GM18873 (cell line): Measurements from ENCODE around the gene NT5C1A.

Source experiments
- ATAC-seq: cut with Tn5 transposase; IDR thresholded peaks from one replicate; pipeline ENCODE4 v1.9.1; 2021; ENCODE audit warnings: mild to moderate bottlenecking, moderate library complexity, moderate number of reproducible peaks; ENCODE audit not compliant: unreplicated experiment, low FRiP score

Gene NT5C1A

DNA sequence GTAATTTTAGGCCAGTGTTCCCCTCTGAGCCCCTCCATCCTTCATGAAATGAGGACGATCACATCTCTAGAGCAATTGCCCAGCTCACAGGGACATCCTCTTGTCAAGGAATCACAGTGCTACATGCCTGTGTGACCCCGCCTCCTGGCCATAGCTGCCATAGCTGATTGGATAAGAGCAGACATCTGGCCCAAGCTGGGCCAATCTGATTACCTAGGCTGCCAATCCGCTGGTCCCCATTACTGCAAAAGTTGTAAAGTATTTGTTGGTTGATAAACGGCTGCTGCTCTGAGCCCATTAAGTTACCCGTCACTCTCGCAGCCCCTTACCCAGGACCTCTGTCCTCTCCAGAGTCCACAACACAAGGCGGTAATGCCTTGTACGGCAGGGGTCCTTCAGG, 8.3 kb downstream of the NT5C1A start:
- ATAC-seq = no peak

DNA sequence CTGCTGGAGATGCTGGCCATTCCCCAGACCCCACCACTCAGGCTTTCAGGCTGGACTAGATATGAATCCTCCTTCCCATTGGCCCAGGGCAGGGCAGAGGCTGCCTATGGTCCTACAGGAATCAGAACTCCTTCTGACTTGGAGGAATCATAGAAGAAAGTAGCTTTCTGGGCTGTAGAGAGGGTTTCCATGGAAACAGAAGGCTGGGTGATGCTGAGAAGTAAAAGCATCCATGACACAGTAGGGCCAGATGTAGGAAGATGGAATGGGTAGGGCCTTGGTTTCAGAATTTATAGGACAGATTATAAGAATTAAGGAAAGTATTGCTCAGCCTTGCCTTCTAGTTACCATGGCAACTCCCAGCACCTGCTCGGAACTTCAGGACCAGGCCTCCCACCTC, 9.0 kb downstream of the NT5C1A start:
- no peak for ATAC-seq

DNA sequence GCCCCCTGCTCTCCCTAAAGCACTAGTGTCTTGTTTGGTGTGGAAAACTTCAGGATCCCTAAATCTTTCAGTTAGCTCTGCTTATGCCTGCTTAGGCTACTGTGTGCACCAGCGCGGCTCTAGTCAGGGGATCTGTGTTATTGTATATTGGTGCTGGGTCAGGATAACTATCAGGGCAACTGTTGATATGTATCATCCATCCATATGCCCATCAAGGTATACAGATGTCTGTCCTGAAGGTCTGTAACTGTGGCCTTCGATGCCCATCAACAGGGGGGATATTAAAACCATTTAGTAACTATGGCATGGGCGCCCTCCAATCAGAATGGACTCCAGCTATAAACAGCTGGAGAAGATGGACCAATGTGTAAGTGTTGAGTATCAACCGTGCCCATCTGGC, 12.4 kb downstream of the NT5C1A start:
- ATAC-seq = no peak

DNA sequence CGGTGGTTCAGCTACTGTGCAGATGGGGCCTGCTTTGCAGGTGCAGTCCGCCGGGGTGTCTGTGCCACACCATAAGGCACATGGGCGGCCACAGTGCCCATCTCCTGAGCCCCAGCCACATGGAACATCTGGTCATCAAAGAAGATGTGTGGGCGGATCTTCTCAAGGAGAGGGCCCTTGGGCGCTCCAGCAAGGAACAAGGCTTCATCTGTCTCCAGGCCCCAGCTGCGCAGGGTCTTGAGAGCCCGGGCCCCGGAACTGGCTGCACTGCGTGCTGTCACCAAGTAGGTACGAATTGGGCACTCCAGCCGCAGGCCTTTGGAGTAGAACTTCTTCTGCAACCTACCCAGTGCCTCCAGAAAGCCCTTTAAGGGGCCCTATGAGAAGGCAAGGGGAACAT, 12.8 kb downstream of the NT5C1A start:
- no peak for ATAC-seq

DNA sequence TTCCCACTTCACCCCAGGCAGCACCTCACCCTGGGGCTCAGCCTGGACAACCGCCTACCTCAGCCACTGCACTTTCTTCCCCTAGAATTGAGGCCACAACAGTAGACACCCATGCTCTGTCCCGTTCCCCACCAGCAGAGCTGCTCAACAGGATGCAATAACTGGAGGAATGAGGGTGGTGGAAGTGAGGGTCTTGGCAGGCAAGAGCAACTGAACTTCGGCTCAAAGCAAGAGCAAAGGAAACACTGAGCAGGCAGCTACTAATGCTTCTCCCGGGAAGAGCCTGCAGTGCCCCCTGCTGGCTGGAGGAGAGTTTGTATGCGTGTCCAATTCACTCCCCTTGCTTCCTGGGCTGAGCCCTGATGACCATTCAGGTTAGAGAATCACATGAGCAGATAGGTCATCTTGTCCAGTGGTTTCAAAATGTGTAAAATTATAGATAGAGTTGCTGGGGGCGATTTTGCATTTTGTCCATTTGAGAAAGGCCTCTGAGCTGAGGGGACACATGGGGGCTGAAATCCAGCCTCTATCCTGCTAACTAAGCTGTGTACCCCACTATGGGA, 13.9 kb downstream of the NT5C1A start:
- no peak for ATAC-seq

DNA sequence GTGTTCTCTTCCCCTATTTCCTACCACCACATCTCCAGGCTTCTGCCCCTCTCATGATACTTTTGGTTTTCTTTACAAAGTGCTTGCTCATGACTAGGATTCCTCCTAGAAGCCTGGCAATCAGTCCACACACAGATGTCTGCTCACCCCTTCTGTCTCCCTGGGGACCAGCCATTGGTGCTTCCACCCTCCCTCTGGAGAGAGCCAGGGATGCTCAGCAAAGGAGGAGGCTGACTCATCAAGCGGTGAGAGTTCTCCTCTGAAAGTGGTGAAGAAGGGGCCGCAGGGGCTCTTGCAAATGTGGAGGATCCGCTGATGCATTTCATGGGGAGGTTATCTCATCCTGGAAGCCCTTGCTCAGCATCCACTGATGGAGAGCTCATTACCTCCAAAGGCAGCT, 14.5 kb downstream of the NT5C1A start:
- no peak for ATAC-seq

DNA sequence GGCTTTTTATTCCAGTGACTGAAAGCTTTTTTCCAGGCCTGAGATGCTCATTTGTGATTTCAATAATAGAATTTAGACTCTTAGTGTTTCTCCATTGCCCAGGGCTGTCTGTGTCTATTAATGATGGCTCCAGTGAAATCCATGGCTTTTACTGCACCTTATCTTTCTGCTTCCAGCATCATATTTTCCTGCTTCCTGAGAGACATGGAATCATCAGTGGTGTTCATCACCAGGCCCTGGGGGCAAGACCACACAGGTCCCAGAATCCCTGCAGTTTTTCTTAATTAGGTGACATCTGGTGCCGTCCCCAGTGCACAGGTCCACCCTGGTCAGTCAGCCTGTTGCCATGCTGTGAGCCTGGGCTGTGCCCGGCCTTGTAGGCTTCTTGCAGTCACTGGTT, 15.5 kb downstream of the NT5C1A start:
- ATAC-seq = no peak

DNA sequence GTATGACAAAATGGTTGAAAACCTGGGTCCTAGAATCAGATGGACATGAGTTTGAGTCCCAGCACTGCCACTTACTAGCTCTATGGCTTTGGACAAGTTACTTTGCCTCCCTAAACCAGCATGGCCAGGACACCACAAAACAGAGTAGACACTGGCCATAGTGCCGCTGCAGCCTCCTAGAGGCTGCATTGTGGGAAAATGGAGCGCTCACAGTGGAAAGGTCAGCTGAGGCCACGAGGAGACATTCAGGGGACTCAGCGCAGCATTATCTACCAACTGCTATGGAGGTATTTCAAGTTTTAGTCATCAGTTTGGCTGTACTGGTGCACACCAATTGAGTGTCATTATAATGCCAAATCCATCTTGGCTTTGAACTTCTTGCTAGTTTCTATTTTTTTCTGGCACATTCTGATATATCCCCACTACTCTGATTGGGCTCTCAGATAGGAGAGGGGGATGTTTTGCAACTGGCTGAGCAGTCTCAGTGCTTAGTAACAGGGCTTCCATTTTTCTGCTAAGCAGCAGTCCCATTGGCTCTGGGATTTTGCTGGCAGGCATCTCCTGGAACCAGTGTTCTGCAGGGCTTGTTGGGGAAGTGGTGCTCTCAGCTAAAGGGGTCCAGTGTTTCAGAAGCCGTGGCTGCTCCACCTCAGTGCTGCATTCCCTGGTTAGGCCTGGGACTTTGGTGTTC, 16.2 kb downstream of the NT5C1A start:
- no peak for ATAC-seq

DNA sequence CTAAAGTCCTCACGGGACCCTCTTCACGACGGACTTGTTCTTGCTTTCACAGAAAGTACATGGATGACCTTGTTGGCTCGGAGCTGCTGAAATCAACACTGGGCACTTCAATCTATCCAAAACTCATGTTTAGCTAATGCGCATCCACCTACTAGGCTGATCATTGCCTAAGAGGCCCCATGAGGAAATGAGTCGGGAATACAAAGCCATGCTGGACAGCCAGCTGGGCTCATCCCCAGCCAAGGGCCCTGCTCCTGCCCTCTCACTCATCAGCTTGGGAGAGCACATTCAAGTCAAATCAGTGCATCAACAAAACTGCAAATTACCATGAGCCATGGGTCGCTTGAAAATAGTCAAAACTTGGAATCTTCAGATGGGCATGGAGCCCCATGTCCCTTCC, 17.6 kb downstream of the NT5C1A start:
- ATAC-seq = no peak

DNA sequence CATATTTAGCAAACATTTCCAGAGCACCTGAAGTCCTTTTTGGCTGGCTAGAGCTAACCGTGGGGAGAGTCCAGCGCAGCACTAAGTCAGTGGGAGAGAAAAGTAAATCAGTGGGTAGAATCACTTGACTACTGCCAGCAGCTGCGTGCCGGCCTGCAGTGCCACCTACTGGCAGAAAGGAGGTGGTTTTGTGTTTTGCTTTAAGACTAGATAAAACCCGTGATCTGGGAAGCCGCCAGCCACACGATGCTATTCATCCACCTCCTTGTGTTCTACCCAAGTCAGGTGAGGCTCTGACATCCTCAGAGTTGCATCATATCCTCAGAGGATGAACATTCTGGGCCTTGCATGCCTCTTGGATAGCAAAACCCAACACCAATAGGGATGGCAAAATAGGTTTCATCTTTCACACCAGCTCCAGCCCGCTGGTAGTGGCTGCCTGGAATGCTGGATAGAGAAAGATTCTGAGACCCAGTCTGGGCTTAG, 18.3 kb downstream of the NT5C1A start:
- ATAC-seq = no peak

DNA sequence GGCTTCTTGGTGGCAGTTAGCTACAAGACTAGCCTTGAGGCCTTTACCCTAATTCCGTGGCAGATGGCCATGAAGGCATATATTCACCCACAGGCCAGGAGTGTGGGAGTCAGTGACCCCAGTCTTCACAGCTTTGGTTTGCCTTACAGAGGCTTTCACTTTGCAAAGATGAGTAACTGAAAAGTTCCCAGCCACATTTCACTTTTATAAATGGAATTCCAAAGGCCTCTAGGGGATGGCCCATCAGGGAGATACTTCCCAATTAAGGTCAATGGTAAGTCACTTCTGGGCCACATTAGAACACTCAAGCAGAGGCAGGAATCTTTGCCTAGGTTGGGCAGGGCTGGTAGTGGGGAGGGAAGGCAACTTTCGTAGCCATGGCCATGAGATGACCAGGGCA, 19.4 kb downstream of the NT5C1A start:
- ATAC-seq = no peak

DNA sequence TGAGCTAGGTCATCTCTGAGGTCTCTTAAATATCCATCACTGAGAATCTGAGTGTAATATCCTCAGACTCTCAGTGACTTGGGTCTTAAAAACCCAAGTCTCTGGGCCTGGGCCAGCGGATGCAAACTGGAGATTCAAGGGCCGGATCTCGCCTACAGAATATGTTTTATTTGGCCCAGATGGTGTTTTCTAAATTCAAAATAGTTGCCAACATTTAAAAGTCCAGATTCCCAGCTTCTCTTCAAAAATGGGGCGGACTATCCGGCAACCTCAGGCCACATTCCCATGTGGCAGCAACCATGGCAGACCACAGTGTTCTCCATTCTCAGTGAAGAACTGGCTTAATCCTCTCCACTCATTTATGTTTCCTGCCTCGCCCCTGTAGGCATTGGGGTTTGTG, 19.8 kb downstream of the NT5C1A start:
- no peak for ATAC-seq

DNA sequence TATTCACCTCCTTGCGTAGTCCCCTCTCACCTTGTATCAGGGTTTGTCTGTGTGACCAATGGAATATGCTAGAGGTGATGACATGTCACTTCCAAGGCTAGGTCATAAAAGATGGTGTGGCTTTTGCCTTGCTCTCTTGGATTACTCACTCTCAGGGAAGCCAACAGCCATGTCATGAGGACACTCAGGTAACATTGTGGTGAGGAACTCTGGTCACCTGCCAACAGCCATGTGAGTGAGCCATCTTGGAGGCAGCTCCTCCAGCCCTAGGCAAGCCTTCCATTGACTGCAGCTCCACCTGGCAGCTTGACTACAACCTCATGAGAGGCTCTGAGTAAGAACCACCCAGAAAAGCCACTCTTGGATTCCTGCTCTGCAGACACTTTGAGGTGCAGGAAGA, 21.5 kb downstream of the NT5C1A start:
- ATAC-seq = no peak

DNA sequence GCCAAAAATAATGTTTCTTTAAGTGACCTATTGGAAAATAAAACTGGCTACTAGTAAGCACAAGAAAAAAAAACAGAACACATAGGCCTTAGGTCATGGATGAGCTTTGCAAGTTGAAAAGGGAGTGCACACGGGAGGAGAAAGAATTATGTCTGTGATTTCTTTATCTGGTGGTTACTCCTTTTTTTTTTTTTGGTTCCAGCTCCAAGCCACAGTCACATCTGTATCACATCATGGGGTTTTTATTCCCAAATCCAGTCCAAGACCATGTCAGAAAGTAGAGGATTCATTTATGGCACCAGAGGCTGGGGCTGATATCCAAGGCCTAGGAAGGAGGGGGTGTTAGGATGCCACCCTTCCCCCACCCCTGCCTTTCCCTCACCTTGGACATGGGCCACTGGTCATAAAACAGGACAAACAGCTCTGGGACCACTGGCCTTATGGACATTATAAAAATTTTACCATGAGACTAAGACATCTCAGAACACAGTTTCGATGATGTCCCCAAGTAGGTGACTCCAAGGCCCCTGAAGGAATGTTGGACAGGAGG, 22.2 kb downstream of the NT5C1A start:
- no peak for ATAC-seq

DNA sequence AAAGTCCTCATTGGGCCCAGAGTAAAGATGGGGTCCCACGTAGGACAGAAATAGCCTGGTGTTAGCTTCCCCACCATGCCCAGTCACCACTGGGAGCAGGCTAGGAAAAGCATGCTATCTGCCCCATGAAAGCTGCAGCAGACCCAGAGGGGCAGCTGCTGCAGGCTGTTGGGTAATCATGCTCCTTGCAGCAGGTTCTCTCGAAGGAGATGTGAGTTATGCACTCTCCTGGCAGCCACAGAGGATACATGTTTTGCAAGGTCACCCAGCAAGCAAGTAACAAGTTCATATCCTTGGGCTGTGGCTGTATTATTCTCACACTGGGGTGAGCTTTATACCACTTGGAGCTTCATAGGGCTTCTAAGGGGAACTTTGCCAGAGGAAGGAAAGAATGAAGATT, 23.4 kb downstream of the NT5C1A start:
- no peak for ATAC-seq

DNA sequence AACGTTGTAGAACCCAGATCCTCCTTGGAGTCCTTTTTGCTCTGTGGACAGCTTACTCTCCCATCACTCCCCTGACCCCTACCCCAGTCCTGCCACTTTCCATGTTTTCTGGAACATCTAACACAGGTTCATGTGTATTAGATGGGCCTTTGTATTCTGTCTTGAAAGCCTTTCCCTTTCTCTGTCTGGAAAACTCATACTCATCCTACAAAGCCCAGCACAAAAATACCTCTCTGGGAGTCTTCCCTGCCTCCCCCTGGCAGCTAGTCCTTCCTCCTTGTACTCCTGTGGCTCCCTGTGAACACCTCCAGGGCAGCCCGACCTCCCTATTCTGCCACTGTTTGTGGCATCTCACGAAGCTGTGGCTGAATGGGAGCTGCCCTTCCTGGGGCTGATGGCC, 24.7 kb downstream of the NT5C1A start:
- ATAC-seq = no peak

DNA sequence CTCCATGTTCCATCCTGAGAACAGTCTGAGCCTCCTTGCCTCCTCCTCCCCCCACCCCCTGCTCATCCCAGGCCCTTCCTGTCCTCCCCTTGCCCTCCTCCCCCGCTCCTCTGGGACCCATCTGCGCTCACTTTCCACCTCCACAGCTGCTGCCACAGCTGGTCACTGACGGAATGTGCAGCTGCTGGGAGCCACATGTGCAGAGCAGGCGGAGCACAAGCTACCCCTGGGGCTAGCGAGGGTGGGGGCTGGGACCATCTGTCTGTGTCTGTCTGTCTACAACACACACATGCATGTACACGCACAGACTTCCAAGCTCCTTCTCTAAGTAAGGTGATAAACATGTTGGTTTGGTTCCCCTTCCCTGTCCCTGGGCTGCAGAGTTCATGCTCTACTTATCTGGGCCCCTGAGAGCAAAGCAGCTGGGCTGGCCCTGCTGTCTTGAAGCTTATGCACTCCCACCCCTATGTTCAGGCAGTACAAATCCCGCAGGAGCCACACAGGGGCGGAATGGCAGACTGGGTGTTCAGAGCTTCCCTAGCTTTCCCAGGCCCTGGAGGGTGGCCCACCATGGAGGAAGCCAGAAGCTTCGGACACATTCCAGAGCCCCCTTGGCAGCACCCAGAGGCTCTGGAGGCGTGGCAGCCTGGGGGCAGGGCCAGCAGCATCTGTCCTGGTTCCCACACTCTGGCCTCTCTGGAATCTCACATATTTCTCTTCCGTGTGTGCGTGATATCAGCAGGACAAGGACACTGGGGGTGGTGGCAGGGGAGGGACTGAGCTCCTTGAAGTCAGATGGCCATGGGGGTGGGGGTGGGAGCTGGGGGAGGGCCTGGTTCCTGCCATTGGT, 25.4 kb downstream of the NT5C1A start:
- ATAC-seq = no peak

DNA sequence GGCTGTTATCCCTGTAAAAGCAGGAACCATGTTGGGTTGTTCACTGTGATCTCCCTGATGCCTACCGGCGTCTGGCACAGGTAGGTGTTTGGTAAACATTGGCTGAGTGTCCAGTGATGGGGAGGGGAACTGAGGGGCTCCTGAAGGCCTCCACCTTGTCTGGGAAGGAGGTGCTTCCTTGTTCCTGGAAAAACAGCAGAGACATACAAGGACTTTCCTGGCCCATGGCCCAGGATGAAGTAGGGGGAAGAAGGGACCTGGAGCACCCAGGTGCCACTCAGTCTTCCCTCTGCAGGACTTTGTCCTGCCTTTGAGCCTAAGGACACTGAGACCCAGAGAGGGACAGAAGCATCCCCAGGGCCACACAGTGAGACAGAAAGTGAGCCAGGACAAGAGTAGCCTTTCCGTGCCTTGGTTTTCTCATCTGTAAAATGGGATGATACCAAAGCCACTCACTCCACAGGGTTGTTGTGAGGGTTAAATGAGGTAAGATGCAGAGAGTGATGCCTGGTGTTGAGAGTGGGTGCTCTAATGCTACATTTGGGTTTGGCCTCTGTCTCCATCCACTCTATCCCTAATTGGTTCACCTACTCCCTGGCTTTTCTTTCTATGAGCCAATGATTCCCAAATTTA, 26.4 kb downstream of the NT5C1A start:
- no peak for ATAC-seq

DNA sequence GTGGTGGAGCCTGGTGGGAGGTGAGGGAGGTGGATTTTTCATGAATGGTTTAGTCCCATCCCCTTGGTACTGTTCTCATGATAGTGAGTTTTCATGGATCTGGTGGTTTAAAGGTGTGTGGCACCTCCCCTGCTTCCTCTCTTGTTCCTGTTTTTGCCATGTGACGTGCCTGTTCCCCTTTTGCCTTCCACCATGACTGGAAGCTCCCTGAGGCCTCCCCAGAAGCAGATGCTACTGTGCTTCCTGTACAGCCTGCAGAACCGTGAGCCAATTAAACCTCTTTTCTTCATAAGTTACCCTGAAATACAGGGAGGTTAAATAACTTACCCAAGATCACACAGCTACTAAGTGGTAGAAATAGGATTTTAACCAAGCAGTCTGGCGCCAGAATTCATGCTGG, 28.2 kb downstream of the NT5C1A start:
- ATAC-seq = no peak

DNA sequence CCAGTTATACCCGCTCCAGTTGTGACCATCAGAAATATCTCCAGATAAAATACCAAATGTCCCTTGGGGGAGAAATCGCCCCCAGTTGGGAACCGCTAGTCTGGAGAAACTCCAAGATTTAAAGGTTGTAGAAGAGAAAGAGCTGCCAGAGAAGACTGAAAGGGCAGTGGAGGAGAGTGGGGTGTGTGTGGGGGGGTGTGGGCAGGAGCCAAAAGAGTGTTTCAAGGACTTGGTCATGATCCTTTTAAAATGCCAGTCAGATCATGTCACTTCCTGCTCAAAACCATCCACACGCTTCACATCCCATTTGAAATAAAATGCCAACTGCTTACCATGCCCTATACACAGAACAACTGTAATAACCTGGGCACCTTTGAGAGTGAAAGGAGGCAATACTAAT, 29.1 kb downstream of the NT5C1A start:
- no peak for ATAC-seq

DNA sequence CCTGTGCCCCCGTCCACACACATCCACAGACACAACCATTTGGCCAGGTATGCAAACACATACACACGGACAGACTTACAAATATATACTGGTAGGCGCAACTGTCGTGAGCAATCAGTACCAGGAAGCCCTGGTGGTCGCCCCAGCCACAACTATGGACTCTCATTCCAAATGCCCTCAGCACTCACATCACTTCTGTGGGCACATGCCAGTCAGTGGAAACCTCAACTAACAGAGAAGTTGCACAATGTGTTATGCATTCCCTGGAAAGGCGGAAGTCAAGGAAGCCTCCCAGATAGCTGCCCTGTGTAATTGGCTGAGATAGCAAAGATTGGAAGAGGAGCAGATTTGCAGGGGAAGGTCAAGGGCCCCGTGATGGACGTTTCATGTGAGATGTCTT, 31.0 kb downstream of the NT5C1A start:
- ATAC-seq = no peak
